RWPE2 (cell line): ENCODE measurements around the gene SMARCA1.

Experiments
- ATAC-seq: fragments of 200-7000 bp; cut with Tn5 transposase; 3 replicates; pipeline ENCODE4 v1.9.1; 2021; ENCODE audit warnings: low read depth
- DNase-seq: peaks from one replicate; pipeline ENCODE4 v3.0.0-alpha.2; 2020; ENCODE audit warnings: low spot score
- H3K27ac ChIP-seq: fragments of 450-650 bp; 2 replicates; pipeline ENCODE4 v1.5.1; 2017; ENCODE audit warnings: mild to moderate bottlenecking; ENCODE audit not compliant: poor library complexity, severe bottlenecking
- H3K27me3 ChIP-seq: fragments of 250-450 bp; sonication (Bioruptor Pico); 2 replicates; pipeline ENCODE4 v1.5.1; 2021; ENCODE audit warnings: mild to moderate bottlenecking, moderate library complexity; ENCODE audit not compliant: insufficient read depth, poor library complexity, severe bottlenecking
- H3K36me3 ChIP-seq: fragments of 250-450 bp; sonication (Bioruptor Pico); 2 replicates; pipeline ENCODE4 v1.5.1; 2020; ENCODE audit warnings: low read depth, mild to moderate bottlenecking, moderate library complexity
- H3K4me1 ChIP-seq: fragments of 250-450 bp; sonication (Bioruptor Pico); 2 replicates; pipeline ENCODE4 v1.5.1; 2021; ENCODE audit warnings: mild to moderate bottlenecking, moderate library complexity; ENCODE audit not compliant: insufficient read depth, poor library complexity, severe bottlenecking
- H3K4me3 ChIP-seq: fragments of 250-450 bp; sonication (Bioruptor Pico); 2 replicates; pipeline ENCODE4 v1.5.1; 2021; ENCODE audit warnings: mild to moderate bottlenecking, moderate library complexity; ENCODE audit not compliant: severe bottlenecking
- H3K9me3 ChIP-seq: fragments of 250-450 bp; sonication (Bioruptor Pico); 2 replicates; pipeline ENCODE4 v1.5.1; 2021; ENCODE audit warnings: mild to moderate bottlenecking, moderate library complexity; ENCODE audit not compliant: severe bottlenecking
- TF ChIP-seq, protein P1 (sequence below): fragments of 450-650 bp; IDR thresholded peaks from one replicate; pipeline ENCODE4 v1.5.1; 2017; ENCODE audit warnings: mild to moderate bottlenecking, moderate library complexity; ENCODE audit not compliant: poor library complexity, severe bottlenecking

SMARCA1 gene

DNA sequence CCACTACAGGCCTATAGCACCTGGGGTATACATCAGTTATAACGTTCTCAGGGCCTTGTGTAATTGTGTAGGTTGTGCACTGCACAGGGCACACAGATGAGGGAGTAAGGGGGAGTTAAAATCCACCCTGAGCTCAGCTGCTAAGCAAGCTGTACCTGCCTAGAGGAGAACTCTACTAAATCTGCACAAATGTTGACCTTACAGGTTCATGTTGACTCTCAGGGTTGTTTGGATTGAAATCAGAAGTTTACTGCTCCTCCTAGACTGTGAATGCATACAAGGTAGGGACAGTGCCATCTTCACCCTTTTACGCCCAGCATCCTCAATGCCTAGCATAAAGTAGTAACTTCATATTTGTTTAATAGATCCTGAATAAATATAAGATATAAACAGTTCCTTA is 89.8 kb downstream of the SMARCA1 start:
- no peak for DNase-seq
- TF ChIP-seq, protein P1, sequence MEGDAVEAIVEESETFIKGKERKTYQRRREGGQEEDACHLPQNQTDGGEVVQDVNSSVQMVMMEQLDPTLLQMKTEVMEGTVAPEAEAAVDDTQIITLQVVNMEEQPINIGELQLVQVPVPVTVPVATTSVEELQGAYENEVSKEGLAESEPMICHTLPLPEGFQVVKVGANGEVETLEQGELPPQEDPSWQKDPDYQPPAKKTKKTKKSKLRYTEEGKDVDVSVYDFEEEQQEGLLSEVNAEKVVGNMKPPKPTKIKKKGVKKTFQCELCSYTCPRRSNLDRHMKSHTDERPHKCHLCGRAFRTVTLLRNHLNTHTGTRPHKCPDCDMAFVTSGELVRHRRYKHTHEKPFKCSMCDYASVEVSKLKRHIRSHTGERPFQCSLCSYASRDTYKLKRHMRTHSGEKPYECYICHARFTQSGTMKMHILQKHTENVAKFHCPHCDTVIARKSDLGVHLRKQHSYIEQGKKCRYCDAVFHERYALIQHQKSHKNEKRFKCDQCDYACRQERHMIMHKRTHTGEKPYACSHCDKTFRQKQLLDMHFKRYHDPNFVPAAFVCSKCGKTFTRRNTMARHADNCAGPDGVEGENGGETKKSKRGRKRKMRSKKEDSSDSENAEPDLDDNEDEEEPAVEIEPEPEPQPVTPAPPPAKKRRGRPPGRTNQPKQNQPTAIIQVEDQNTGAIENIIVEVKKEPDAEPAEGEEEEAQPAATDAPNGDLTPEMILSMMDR, result no peak
- Histone ChIP-seq H3K36me3 (no peaks in the 10 kb centered on the region), H3K27me3 (no peaks in the 10 kb centered on the region), H3K27ac (no peak overlapping the region), H3K9me3 (no peaks in the 10 kb centered on the region), H3K4me1 (no peaks in the 10 kb centered on the region), H3K4me3 (no peak overlapping the region)
- ATAC-seq, result no peak

DNA sequence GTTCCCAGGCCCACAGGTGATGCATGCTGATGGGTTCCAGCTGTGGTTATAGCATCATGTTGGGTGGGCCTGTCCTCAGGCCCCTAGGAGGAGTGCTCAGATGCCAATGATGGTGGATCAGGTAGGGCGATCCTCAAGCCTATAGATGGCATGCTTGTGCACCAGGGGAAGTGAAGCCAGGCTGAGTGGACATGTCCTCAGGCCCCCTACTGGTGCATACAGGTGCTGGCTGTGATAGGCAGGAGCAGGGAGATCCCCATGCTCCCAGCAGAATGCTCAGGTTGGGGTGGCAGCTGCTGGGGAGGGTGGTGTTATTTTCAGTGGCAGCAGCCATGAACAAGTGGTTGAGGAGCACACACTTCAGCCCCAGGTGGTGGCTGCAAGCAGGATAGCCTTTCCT is 96.0 kb downstream of the SMARCA1 start:
- H3K27me3 ChIP-seq, result no peaks in the 10 kb centered on the region
- no peaks in the 10 kb centered on the region for H3K9me3 ChIP-seq
- no peak for ATAC-seq
- DNase-seq, result no peak
- no peaks in the 10 kb centered on the region for H3K36me3 ChIP-seq
- H3K4me1 ChIP-seq, result no peaks in the 10 kb centered on the region
- TF ChIP-seq, protein P1, result no peak
- no peak overlapping the region for H3K27ac ChIP-seq
- no peak overlapping the region for H3K4me3 ChIP-seq

DNA sequence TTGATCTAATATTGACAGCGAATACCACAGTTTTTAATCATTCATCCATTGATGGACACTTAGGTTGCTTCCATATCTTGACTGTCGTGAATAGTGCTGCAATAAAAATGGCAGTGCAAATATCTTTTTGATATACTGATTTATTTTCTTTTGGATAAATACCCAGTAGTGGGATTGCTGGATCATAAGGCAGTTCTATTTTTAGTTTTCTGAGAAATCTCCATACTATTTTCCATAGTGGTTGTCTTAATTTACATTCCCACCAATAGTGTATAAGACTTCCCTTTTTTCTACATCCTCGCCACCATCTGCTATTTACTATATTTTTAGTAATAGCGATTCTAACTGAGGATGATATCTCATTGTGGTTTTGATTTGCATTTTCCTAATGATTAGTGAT is 100.1 kb downstream of the SMARCA1 start:
- ATAC-seq (no peak), DNase-seq (no peak)
- TF ChIP-seq, protein P1, result no peak
- H3K36me3 ChIP-seq, result no peaks in the 10 kb centered on the region
- no peaks in the 10 kb centered on the region for H3K9me3 ChIP-seq
- no peak overlapping the region for H3K4me3 ChIP-seq
- H3K27me3 ChIP-seq, result no peaks in the 10 kb centered on the region
- H3K27ac ChIP-seq, result no peak overlapping the region
- H3K4me1 ChIP-seq, result no peaks in the 10 kb centered on the region

DNA sequence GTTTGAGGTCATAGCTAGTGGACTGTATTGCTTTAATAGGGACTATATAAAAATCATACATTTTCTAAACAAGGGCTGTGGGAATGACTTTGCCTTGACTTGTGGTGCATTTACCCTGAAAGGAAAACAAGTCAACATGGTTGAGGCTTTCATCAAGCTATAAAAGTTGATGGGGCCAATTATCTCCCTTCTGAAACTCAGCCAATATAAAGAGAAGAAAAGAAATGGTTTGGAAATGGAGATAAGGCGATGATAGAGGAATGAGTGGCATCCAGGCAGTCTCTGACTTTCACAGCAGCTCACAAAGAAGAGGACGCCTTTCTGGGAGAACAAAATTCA is 118.7 kb downstream of the SMARCA1 start:
- TF ChIP-seq, protein P1, result no peak
- ATAC-seq, result no peak
- Histone ChIP-seq H3K27ac (no peak overlapping the region), H3K4me3 (no peak overlapping the region), H3K27me3 (no peaks in the 10 kb centered on the region), H3K4me1 (no peaks in the 10 kb centered on the region), H3K36me3 (no peaks in the 10 kb centered on the region), H3K9me3 (no peaks in the 10 kb centered on the region)
- no peak for DNase-seq

DNA sequence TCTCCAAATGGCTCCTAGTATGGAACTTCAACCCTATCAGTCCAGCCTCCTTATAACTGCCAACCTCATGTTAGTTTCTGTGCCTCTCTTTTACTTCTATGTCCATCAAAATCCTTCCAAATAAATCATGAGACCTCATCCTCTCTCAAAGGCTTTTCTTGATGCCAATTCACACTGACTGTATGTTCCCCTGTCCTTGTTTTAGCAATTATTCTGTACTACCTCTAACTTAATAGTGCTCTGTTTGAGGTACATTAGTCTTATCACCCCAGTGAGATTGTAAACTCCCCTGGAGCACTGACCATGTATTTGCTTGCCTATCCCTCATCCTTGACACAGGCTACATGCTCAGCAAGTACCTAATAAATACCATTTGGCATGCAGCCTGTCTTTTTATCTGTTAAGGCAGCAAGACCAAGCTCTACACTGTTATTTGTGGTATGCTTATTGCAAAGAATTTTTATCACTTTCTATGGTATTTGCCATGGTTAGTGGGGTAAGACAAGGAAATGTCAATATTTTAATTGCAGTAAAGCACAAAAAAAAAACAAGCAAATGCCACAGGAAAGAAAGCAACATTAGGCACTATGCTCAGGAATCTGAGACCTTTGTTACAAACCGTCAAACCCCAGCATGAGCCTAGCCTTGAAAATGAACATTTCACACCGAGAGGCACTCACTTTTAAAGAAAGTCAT is 119.2 kb downstream of the SMARCA1 start:
- TF ChIP-seq, protein P1, result no peak
- Histone ChIP-seq H3K4me3 (no peak overlapping the region), H3K36me3 (no peaks in the 10 kb centered on the region), H3K27me3 (no peaks in the 10 kb centered on the region), H3K4me1 (no peaks in the 10 kb centered on the region), H3K9me3 (no peaks in the 10 kb centered on the region), H3K27ac (no peak overlapping the region)
- ATAC-seq (no peak), DNase-seq (no peak)
